IPS-11a (cell line): ENCODE measurements around the gene EYA2.
"Not testable (repeated sequence)": the region's sequence is repeated elsewhere in the genome, so short reads cannot be mapped to it uniquely, and the experiment has no call there.

ENCODE experiments used
- H3K4me3 ChIP-seq: one replicate; pipeline ENCODE4 v1.5.1; 2013; ENCODE audit warnings: low read depth, low read length, control low read depth

Gene EYA2

DNA sequence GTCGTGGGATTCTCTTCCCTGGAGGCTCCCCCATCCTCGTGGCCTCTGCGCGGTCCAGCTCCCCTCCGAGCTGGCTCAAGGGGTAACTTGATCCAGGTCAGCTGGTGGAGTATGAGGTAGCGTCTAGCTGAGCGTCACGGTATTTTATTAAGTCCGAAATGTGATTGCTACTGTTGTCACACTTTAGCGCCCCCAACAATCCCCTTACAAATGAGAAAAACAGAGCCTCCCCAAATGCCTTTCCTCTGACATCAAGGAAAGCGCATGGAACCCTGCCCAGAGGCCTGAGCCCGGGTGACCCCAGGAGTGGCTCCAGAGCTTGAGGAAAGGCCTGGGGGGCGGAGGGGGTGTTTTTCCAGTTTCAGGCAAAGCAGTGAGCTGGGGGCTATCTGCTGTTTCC lies 269.5 kb downstream of the EYA2 start:
- no peak overlapping the region for H3K4me3 ChIP-seq

- H3K4me3 ChIP-seq: no peak overlapping the region
Observed at GRCh38 chr20:47165376-47165865, 270.8 kb downstream of the EYA2 start.

DNA sequence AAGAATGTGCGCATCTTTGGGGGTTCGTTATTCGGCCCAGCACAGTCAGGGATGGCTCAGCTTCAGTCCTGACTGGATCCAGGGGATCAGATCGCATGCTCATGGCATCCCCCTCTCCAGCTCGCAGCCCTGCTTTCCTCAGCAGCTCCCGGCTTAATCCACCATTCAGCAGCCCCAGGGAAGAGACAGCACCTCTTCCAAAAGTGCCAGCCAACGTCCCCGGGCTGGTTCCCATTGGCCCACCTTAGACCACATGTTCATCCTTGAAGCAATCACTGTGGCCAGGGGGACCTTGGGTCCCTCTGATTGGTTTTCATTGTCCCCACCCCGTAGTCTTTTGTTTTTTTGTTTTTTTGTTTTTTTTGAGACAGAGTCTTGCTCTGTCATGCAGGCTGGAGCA lies 273.2 kb downstream of the EYA2 start:
- no peak overlapping the region for H3K4me3 ChIP-seq

DNA sequence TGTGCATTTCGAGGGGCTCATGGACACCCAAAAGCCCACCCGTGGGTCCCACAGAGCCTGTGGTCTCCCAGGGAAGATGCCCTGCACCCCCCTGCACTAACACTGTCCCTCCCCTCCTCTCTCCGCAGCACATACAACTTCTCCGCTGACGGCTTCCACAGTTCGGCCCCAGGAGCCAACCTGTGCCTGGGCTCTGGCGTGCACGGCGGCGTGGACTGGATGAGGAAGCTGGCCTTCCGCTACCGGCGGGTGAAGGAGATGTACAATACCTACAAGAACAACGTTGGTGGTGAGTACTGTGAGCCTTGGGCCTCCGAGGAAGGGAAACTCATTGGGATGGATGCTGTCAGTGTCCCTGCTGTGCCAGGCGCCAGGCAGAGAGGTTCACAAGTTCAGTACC lies 277.9 kb downstream of the EYA2 start:
- no peak overlapping the region for H3K4me3 ChIP-seq

DNA sequence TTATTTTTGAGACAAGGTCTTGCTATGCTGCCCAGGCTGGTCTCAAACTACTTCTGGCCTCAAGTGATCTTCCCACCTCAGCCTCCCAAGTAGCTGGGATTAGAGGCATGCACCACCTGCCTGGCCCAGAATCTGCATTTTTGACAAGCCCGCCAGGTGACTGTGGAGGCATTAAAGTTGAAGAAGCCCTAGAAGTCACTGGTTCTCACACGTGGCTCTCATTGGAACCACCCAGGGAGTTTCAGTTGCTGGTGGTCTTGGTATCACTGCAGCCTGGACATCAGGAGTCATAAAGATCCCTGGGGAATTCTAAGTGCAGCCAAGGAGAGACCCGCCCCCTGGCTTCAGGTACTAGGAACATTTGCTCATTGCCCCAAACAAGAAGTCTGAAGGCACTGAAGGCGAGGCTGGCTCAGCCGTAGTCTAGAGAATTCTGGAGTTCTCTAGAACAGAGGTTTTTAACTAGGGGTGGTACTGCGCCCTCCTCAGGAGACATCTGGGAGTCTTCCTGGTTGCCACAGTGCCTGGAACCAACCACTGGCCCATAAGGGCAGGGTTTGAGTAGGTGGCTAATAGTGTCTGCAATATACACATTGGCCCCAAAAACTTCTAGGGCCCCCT lies 279.1 kb downstream of the EYA2 start:
- no peak overlapping the region for H3K4me3 ChIP-seq

DNA sequence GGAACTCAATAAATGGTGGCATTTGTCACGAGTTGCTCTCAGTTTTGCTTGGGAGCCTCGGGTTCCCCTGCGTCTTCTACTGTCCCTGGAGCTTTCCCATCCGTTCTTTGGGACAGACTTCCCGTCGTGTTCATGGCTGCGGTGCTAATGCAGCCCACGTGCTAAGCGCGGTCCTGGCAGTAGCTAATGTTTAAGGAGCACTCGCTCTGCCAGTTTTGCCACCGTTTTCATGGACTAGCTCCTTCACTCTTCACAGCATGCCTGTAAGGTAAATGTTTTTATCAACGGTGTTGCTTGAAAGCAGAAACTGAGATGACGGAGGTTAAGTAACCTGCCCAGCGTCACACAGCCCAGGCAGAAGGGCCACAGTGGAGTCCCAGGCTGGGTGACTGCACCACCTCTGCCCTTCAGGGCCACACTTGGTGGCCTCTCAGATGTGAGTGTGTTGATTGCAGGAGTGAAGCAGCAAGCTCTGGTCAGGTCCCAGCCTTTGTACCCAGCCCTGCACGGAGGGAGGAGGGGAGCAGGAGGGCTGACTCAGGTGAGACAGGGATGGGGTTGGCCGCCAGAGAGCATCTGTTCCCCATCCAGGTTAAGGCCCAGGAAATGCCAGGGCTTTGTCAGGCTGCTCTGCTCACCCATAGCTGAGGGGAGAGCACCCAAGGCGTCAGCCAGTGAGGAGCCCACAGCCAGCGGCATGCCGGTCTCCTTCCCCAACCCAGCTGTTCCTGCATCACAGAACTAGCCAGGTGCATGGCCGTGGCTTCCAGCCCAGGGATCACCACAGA lies 280.0 kb downstream of the EYA2 start:
- H3K4me3 ChIP-seq: no peak overlapping the region

GRCh38 chr20:47175493-47175892 lies 280.9 kb downstream of the EYA2 start:
- no peak overlapping the region for H3K4me3 ChIP-seq

DNA sequence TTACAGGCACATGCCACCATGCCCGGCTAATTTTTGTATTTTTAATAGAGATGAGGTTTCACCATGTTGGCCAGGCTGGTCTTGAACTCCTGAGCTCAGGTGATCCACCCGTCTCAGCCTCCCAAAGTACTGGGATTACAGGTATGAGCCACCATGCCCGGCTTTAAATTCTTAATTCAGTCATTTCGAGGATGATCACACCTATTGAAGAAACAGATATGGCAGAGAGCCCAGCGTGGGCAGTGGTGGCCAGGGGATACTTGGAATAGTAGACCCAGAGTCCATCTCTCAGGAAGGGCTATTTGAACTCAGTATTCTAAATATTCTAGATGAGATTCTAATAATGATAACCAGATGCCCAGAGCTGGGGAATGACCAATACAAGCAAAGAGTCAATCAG lies 281.6 kb downstream of the EYA2 start:
- not testable (repeated sequence) for H3K4me3 ChIP-seq

DNA sequence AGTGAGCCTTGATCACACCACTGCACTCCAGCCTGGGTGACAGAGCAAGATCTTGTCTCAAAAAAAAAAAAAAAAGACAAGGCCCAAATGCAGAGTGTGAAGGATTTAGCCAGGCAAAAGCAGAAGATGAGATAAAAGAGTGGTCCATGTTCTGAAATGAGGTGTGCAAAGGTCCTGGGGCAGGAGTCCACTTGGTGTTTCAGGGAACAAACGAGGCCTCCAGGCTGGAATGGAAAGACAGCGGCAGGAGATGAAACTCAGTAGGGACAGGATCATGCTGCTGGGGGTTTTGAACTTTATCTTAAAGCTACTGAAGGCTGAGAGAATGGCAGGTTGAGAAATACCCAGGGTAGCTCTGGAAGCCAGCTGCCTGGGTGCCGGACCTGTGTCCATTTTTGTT lies 283.6 kb downstream of the EYA2 start:
- no peak overlapping the region for H3K4me3 ChIP-seq

DNA sequence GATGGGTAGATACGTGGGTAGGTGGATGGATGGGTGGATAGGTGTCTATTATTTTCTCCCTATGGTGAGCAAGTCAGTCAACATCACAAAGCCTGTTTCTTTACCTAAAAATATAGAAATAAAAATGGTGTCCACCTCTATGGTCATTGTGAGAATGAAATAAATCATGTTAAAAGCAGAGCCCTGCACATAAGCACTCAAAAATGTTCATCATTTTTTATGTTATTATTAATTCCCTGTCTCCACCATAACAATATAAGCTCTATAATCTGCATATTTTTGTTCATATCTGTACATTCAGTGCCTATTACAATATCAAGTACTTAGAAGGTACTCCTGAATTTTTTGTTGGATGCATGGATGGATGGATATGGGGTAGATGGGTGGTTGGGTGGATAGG lies 284.2 kb downstream of the EYA2 start:
- no peak overlapping the region for H3K4me3 ChIP-seq

DNA sequence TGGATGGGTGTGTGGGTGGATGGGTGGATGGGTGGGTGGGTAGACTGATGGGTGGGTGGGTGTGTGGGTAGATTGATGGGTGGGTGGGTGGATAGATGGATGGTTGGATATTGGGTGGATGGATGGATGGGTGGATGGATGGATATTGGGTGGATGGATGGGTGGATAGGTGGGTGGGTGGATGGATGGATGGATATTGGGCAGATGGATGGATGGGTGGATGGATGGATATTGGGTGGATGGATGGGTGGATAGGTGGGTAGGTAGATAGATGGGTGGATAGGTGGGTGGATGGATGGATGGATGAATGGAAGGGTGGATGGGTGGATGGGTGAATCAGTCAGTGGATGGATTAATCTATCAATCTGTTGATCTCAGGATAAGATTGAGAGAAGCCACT lies 284.6 kb downstream of the EYA2 start:
- H3K4me3 ChIP-seq: no peak overlapping the region

DNA sequence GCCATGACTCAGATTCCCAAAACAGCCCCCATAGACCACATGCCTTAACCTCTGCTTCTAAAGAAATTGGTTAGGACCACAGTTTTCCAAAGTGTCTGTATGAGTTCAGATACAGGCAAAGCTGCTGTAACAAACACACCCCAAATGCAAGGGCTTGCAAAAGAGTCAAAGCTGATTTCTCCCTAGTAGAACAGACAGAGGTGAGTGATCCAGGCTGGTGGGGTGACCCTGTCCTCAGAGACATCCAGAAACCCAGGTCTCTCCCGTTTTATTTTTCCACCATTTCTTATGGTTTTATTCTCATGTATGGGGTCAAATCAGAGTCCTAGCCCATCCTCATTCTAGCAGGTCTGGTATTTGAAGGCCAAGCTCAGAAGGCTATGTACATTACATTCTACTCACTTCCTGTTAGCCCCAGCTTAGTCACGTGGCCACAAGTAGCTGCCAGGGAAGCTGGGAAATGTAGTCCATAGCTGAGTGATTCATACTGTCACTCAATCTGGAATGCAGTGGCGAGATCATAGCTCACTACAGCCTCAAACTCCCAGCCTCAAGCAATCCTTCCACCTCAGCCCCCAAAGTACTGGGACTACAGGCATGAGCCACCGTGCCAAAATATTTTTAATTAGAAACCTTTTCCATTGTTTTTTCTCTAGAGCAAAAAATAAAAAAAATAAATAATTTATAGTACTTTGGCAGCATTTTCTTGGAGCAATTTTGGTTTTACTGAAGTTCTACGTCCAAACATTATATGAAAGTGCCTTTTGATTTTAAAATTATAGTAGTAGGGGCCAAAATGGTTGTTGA lies 286.6 kb downstream of the EYA2 start:
- H3K4me3 ChIP-seq: no peak overlapping the region

DNA sequence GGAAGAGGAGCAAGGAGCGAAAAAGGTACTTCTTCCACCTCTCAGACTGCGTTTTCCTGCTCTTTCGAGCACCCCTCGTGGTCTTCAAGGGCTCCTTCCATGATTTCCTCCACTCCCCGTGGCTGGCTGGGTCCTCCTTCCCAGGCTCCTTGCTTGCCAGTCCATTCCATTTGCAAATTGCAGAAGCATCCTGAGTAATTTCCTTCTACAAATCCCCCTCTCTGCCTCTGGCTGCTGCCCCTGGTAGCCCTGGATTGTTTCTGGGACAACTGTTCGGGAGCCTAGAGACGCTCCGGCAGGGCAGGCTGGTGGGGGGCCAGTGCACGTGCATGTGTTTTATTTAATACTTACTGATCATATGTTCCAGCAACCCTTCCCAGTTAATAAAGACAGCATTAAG lies 288.7 kb downstream of the EYA2 start:
- no peak overlapping the region for H3K4me3 ChIP-seq

- H3K4me3 ChIP-seq: no peak overlapping the region
Observed at GRCh38 chr20:47187450-47188195, 293.0 kb downstream of the EYA2 start.

- H3K4me3 ChIP-seq: no peak overlapping the region
Observed at GRCh38 chr20:47188540-47188939, 293.9 kb downstream of the EYA2 start.

GRCh38 chr20:47189060-47189459 lies 294.4 kb downstream of the EYA2 start:
- H3K4me3 ChIP-seq: no peak overlapping the region

- no peak overlapping the region for H3K4me3 ChIP-seq
Observed at GRCh38 chr20:47191074-47191673, 296.5 kb downstream of the EYA2 start.

GRCh38 chr20:47191956-47192355 lies 297.3 kb downstream of the EYA2 start:
- H3K4me3 ChIP-seq: no peak overlapping the region

GRCh38 chr20:47195573-47195972 lies 300.9 kb downstream of the EYA2 start:
- no peak overlapping the region for H3K4me3 ChIP-seq
